B cell (primary cell): ENCODE results near the gene PRR18. TPM values are rescaled to one million over a fixed set of nuclear protein-coding genes. Genes with fewer than 3 reads are reported as not detected.
A peak's percentile ranks its signal among the peaks of the same experiment; 100 is the strongest.

Experiments used
- ATAC-seq: fragments of 200-7000 bp; cut with Tn5 transposase; one replicate; pipeline ENCODE4 v1.10.0; 2021; ENCODE audit warnings: low read depth, mild to moderate bottlenecking, moderate number of reproducible peaks, moderate library complexity
- CTCF ChIA-PET: fragments of 350-600 bp; sonication (Branson Sonifier 250); formaldehyde crosslinking; loops from one replicate; lab custom pipeline; 2021; ENCODE audit warnings: antibody characterized with exemption, inconsistent platforms; lab: Charles Lee
- POLR2A ChIA-PET: fragments of 350-600 bp; sonication (Branson Sonifier 250); formaldehyde crosslinking; loops from one replicate; lab custom pipeline; 2021; ENCODE audit warnings: antibody characterized with exemption; lab: Charles Lee
- DNase-seq: peaks from one replicate; pipeline ENCODE4 v3.0.0; 2013
- H2AFZ ChIP-seq: 2 replicates; pipeline ENCODE4 v1.6.1; 2012; ENCODE audit warnings: mild to moderate bottlenecking, low read depth, low read length; ENCODE audit not compliant: insufficient read depth, poor library complexity, severe bottlenecking
- H3K27ac ChIP-seq, 2 donors: 1 replicate in 1 of 2; 2 replicates in 1 of 2; pipeline ENCODE4 v1.5.1; 2012 to 2013; ENCODE audit warnings: low read length in 2 of 2, mild to moderate bottlenecking in 2 of 2, moderate library complexity in 1 of 2
- H3K27me3 ChIP-seq, 4 experiments: fragments of 200-600 bp in 1 of 4; sonication (generic) in 1 of 4; replicated peaks in 1 of 4; 1 replicate in 2 of 4; 2 replicates in 2 of 4; pipeline versions ENCODE4 v1.6.1 to v1.7.0; 2013 to 2016; ENCODE audit warnings: low read length in 3 of 4, mild to moderate bottlenecking in 2 of 4, mixed read lengths in 1 of 4, moderate library complexity in 1 of 4; ENCODE audit not compliant: insufficient read depth in 4 of 4, control insufficient read depth in 3 of 4; ENCODE audit errors: control extremely low read depth in 1 of 4
- H3K36me3 ChIP-seq, 2 experiments: replicated peaks in 1 of 2; 1 replicate in 1 of 2; 2 replicates in 1 of 2; pipeline versions ENCODE4 v1.6.1 to v1.7.1; 2013; ENCODE audit warnings: low read length in 1 of 2; ENCODE audit not compliant: insufficient read depth in 2 of 2, control insufficient read depth in 1 of 2; ENCODE audit errors: control extremely low read depth in 1 of 2, extremely low read depth in 1 of 2
- H3K4me1 ChIP-seq, 2 donors: fragments of 200-600 bp in 1 of 2; sonication (generic) in 1 of 2; 1 replicate in 1 of 2; 2 replicates in 1 of 2; pipeline versions ENCODE4 v1.5.1 to v1.6.1; 2013 to 2017; ENCODE audit warnings: low read length in 2 of 2; ENCODE audit not compliant: control insufficient read depth in 2 of 2, insufficient read depth in 2 of 2
- H3K4me2 ChIP-seq: replicated peaks from 2 replicates; pipeline ENCODE3; 2012; ENCODE audit warnings: mild to moderate bottlenecking, low read depth, low read length; ENCODE audit not compliant: poor library complexity, severe bottlenecking
- H3K4me3 ChIP-seq, 5 experiments: fragments of 200-600 bp in 1 of 5; sonication (generic) in 1 of 5; 1 replicate in 3 of 5; 2 replicates in 2 of 5; pipeline versions ENCODE4 v1.5.1 to v1.7.0; 2011 to 2016; ENCODE audit warnings: low read length in 4 of 5, mild to moderate bottlenecking in 4 of 5, low read depth in 2 of 5, control low read depth in 1 of 5, moderate library complexity in 1 of 5; ENCODE audit not compliant: insufficient read depth in 1 of 5; ENCODE audit errors: control extremely low read depth in 1 of 5, extremely low read depth in 1 of 5
- H3K79me2 ChIP-seq: fragments of 200-600 bp; sonication (generic); one replicate; pipeline ENCODE4 v1.6.0; 2016; ENCODE audit warnings: low read length; ENCODE audit not compliant: control insufficient read depth, insufficient read depth
- H3K9ac ChIP-seq: fragments of 200-600 bp; sonication (generic); 2 replicates; pipeline ENCODE4 v1.6.1; 2017; ENCODE audit warnings: mild to moderate bottlenecking, low read length, moderate library complexity
- H3K9me3 ChIP-seq, 3 donors: one replicate each; pipeline versions ENCODE4 v1.6.1 to v1.7.1; 2013; ENCODE audit warnings: low read length in 2 of 3; ENCODE audit not compliant: control insufficient read depth in 2 of 3, insufficient read depth in 1 of 3; ENCODE audit errors: control extremely low read depth in 1 of 3
- H4K20me1 ChIP-seq: 2 replicates; pipeline ENCODE4 v1.6.0; 2012; ENCODE audit warnings: mild to moderate bottlenecking, low read length; ENCODE audit not compliant: insufficient read depth, control insufficient read depth, poor library complexity, severe bottlenecking
- H3K27ac Mint-ChIP-seq: one replicate; pipeline ENCODE4 v1.8.0; 2021; ENCODE audit warnings: mixed read lengths
- H3K27me3 Mint-ChIP-seq: one replicate; pipeline ENCODE4 v1.8.0; 2021; ENCODE audit warnings: mixed read lengths
- H3K4me1 Mint-ChIP-seq: one replicate; pipeline ENCODE4 v1.8.0; 2021; ENCODE audit warnings: mixed read lengths
- H3K4me3 Mint-ChIP-seq: one replicate; pipeline ENCODE4 v1.8.0; 2021; ENCODE audit warnings: mixed read lengths
- H3K9me3 Mint-ChIP-seq: one replicate; pipeline ENCODE4 v1.8.0; 2022; ENCODE audit warnings: mixed read lengths; ENCODE audit not compliant: insufficient read depth
- EZH2 ChIP-seq: IDR thresholded peaks from 2 replicates; pipeline ENCODE4 v1.6.1; 2012; ENCODE audit warnings: borderline replicate concordance, low read depth, mild to moderate bottlenecking, moderate library complexity, low read length; ENCODE audit not compliant: insufficient read depth, poor library complexity, severe bottlenecking
- WGBS: methylation state at CpG from one replicate; pipeline ENCODE4 v1.1.5; 2013; ENCODE audit warnings: missing lambda C conversion rate; ENCODE audit not compliant: insufficient coverage; 5-methylcytosine and 5-hydroxymethylcytosine counted together
- intact Hi-C: fragments of 100-400 bp; cut with micrococcal nuclease; formaldehyde crosslinking; loops from one replicate; pipeline ENCODE4 v1.10.0; 2022
- polyA plus RNA-seq: library from polyadenylated mRNA; depleted of rRNA; stranded (reverse); fragments of >200 nt; gene quantifications from 2 replicates; pipeline ENCODE4 v1.2.3, GENCODE V29; 2012
- total RNA-seq, 2 donors: library from RNA; stranded (reverse); fragments of 120-200 nt in 1 of 2; gene quantifications; 1 replicate in 1 of 2; 2 replicates in 1 of 2; pipeline versions ENCODE4 v1.2.3 to v1.2.4, GENCODE V29; 2013 to 2022
- TF ChIP-seq, protein P1 (sequence below): fragments of 200-600 bp; IDR thresholded peaks from one replicate; pipeline ENCODE4 v1.8.0; 2022; ENCODE audit warnings: antibody characterized with exemption, mild to moderate bottlenecking

Gene PRR18
- total and polyA plus RNA-seq, 2 donors (not counting 1 experiment from before 2014, with no cell fraction given) = not detected

- intact Hi-C loops = loop anchor here (1.0 to 5.0 kb wide), 5 partner anchors 29 to 615 kb away; partner anchors contain the start of genes RNASET2 and RPS6KA2
- DNase-seq = no peak
These were observed 33.8 kb upstream of the PRR18 start for GRCh38 chr6:166341977-166342348.

DNA sequence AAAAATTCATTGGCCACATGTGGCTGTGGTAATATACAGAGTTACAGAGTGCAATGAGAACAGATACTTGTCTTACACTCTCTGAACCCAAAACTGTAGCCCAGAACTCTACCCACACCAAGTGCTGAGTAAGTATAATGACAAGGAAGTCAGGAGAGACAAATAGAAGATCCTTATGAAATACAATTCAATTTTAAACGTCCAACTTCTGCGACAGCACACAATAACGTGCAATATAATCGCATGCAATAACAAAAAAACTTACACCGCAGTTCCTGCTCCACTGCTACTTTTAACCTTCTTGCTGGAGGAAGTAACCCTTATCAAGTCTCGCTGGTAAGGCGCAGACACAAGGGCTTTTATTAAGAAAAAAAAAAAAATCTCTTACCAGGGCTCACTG lies 33.3 kb upstream of the PRR18 start:
- Histone ChIP-seq H4K20me1 (peaks cover 41% of the 10 kb centered on the region), H2AFZ (no peak overlapping the region), H3K4me1 (peaks cover 34 to 52% of the 10 kb centered on the region in 2 donors), H3K36me3 (peaks cover 17 to 36% of the 10 kb centered on the region in 2 experiments), H3K4me3 (peak overlapping the region; percentile 91 to 100 (median 97)), H3K9me3 (no peaks in the 10 kb centered on the region), H3K4me2 (peak overlapping the region; percentile 96), H3K27ac (peak overlapping the region; percentile 99 to 100), H3K27me3 (no peaks in the 10 kb centered on the region), H3K79me2 (peaks cover 64% of the 10 kb centered on the region), H3K9ac (peak overlapping the region; percentile 99)
- no peak for ATAC-seq
- Mint-ChIP-seq H3K27me3 (no peaks in the 10 kb centered on the region), H3K4me3 (peak overlapping the region; percentile 90), H3K9me3 (no peaks in the 10 kb centered on the region), H3K27ac (peak overlapping the region; percentile 97), H3K4me1 (peaks cover 21% of the 10 kb centered on the region)
- TF ChIP-seq, protein P1, sequence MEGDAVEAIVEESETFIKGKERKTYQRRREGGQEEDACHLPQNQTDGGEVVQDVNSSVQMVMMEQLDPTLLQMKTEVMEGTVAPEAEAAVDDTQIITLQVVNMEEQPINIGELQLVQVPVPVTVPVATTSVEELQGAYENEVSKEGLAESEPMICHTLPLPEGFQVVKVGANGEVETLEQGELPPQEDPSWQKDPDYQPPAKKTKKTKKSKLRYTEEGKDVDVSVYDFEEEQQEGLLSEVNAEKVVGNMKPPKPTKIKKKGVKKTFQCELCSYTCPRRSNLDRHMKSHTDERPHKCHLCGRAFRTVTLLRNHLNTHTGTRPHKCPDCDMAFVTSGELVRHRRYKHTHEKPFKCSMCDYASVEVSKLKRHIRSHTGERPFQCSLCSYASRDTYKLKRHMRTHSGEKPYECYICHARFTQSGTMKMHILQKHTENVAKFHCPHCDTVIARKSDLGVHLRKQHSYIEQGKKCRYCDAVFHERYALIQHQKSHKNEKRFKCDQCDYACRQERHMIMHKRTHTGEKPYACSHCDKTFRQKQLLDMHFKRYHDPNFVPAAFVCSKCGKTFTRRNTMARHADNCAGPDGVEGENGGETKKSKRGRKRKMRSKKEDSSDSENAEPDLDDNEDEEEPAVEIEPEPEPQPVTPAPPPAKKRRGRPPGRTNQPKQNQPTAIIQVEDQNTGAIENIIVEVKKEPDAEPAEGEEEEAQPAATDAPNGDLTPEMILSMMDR = no peak
- TF ChIP-seq EZH2 = no peak
- ChIA-PET POLR2A (interaction anchor here (1.2 kb wide), 1 partner anchor 42 kb away, joined by 7 read pairs; no protein-coding TSS in a partner anchor), CTCF (interaction anchor here (0.7 to 3.7 kb wide), 2 partner anchors 40 to 59 kb away, joined by 5 to 27 read pairs; no protein-coding TSS in a partner anchor)
- WGBS = 0% methylated on average over 7 of the region's 7 CpGs
- DNase-seq = peak; percentile 52
- intact Hi-C loops = loop anchor here (5.0 kb wide), 1 partner anchor 616 kb away; the partner anchor contains the start of gene RNASET2

More at GRCh38 chr6:166341977-166342348, 33.8 kb upstream of the PRR18 start:
- peak overlapping the region; percentile 99 for H3K9ac ChIP-seq
- H3K27ac ChIP-seq = peak overlapping the region; percentile 99 to 100
- peaks cover 34 to 47% of the 10 kb centered on the region in 2 donors for H3K4me1 ChIP-seq
- peak overlapping the region; percentile 72 for H2AFZ ChIP-seq
- no peaks in the 10 kb centered on the region for H3K27me3 Mint-ChIP-seq
- H3K4me3 Mint-ChIP-seq = peak overlapping the region; percentile 90
- H4K20me1 ChIP-seq = peaks cover 36% of the 10 kb centered on the region
- H3K4me1 Mint-ChIP-seq = peaks cover 17% of the 10 kb centered on the region
- H3K79me2 ChIP-seq = peaks cover 59% of the 10 kb centered on the region
- H3K9me3 Mint-ChIP-seq = no peaks in the 10 kb centered on the region
- H3K36me3 ChIP-seq = peaks cover 14 to 31% of the 10 kb centered on the region in 2 experiments
- 0% methylated on average over 16 of the region's 16 CpGs for WGBS
- H3K4me2 ChIP-seq = peak overlapping the region; percentile 96
- H3K9me3 ChIP-seq = no peaks in the 10 kb centered on the region
- TF ChIP-seq EZH2 = no peak
- TF ChIP-seq, protein P1 = no peak
- H3K27me3 ChIP-seq = no peaks in the 10 kb centered on the region
- CTCF ChIA-PET = interaction anchor here (0.7 to 3.7 kb wide), 2 partner anchors 39 to 59 kb away, joined by 5 to 27 read pairs; no protein-coding TSS in a partner anchor
- no peak for ATAC-seq
- H3K27ac Mint-ChIP-seq = peak overlapping the region; percentile 97
- POLR2A ChIA-PET = interaction anchor here (1.2 kb wide), 1 partner anchor 41 kb away, joined by 7 read pairs; no protein-coding TSS in a partner anchor
- H3K4me3 ChIP-seq = peak overlapping the region; percentile 91 to 100 (median 97)
